ENCODE results near the gene ARL5A. TPM values are rescaled to one million over a fixed set of nuclear protein-coding genes. Genes with fewer than 3 reads are reported as not detected.
"Not testable (repeated sequence)": the region's sequence is repeated elsewhere in the genome, so short reads cannot be mapped to it uniquely, and the experiment has no call there.

ARL5A gene
- total RNA-seq, 2 donors from 2014 or later: 68.9 to 99.9 TPM

DNA sequence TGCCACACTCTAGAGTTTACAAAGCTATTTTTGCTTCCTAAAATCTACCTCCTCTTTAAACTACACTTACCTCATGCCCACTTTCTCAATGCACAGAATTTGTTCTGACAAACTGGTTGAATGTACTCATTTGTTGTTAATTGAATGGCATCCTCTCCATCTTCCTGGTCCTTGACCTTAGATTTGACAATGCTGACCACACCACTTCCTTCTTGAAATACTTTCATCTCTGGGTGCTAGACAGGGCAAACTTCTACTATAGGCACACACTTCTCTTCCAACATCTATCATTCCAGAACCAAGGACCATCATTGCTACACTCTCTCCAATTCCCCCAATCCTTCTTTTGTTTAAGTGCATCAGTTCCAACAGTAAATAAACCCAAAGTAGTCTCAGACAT is 22.3 kb downstream of the ARL5A start:
- DNase-seq (ENCODE audit: low spot score): no peak
- intact Hi-C loops (cut with DNase I): loop anchor here in 1 of 2 donors (10.0 kb wide), 1 partner anchor 111 kb away; no protein-coding TSS in a partner anchor

GRCh38 chr2:151805343-151805742 is 22.9 kb downstream of the ARL5A start:
- no peak for DNase-seq (ENCODE audit: low spot score)
- intact Hi-C loops (cut with DNase I): loop anchor here in 1 of 2 donors (10.0 kb wide), 1 partner anchor 111 kb away; no protein-coding TSS in a partner anchor

GRCh38 chr2:151803811-151804210 is 24.4 kb downstream of the ARL5A start:
- intact Hi-C loops (cut with DNase I): loop anchor here in 1 of 2 donors (10.0 kb wide), 1 partner anchor 109 kb away; no protein-coding TSS in a partner anchor

GRCh38 chr2:151802315-151802714 is 25.9 kb downstream of the ARL5A start:
- no peak for DNase-seq (ENCODE audit: low spot score)
- intact Hi-C loops (cut with DNase I): loop anchor here in 1 of 2 donors (10.0 kb wide), 1 partner anchor 108 kb away; no protein-coding TSS in a partner anchor

More at GRCh38 chr2:151803811-151804210, 24.4 kb downstream of the ARL5A start:
- DNase-seq (ENCODE audit: low spot score): no peak

DNA sequence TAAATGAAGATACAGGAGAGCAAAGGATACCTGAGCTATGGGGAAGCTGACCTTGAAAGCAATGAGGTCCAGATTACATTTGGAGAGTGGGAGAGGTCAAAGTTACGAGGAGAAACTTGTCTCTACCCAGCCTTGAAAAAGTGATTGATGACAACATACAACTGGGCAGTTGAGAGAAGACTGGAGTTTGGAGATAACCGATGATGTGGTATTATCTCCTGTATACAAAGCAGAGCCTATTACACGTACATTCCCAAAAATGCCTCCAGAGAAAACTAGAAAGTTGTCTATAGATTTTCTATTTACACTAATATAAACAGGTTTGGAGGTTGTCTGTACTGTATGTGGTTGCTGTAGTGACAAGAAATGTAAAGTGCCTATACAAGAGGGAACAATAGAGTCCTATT is 28.3 kb downstream of the ARL5A start:
- intact Hi-C loops (cut with DNase I): loop anchor here in 1 of 2 donors (10.0 kb wide), 1 partner anchor 105 kb away; no protein-coding TSS in a partner anchor
- no peak for DNase-seq (ENCODE audit: low spot score)

- intact Hi-C loops (cut with DNase I): no loop called here
- no peak for DNase-seq (ENCODE audit: low spot score)
Measured at GRCh38 chr2:151796774-151797173, 31.4 kb downstream of the ARL5A start.

DNA sequence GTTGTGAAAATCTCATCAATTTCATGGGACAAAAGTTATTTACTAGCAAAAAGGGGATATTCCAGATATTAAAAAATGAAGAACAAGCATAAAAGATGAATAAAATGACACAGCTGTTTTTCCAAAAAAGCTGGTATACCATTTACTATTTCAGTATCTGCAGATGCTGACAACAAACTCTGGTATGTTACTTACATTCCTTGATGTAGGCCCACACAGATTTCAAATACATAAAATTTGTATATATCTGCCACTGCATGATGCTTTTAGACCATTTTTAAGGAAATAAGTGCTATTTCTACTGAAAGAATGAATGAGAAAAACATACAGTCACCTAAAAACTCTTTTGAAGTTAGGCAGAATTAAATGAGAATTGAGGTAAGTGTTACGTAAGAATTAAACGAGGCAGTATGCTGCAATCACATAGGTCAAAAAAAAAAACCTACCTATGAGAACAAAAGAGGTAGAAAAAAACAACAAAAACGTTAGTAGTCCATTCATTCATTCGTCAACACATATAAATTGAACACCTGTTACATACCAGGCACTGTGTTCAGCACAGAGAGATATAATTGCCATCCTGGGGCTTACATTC is 32.5 kb downstream of the ARL5A start:
- no peak for DNase-seq (ENCODE audit: low spot score)
- intact Hi-C loops (cut with DNase I): no loop called here

DNA sequence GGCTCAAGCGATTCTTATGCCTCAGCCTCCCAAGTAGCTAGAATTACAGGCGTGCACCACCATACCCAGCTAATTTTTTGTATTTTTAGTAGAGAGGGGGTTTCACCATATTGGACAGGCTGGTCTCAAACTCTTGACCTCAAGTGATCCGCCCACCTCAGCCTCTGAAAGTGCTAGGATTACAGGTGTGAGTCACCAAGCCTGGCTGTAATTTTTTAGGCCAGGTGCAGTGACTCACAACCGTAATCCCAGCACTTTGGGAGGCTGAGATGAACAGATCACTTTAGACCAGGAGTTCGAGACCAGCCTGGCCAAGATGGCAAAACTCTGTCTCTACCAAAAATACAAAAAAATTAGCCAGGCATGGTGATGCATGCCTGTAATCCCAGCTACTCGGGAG is 33.8 kb downstream of the ARL5A start:
- DNase-seq (ENCODE audit: low spot score); intact Hi-C loops (cut with DNase I): not testable (repeated sequence)

- intact Hi-C loops (cut with DNase I): no loop called here
- no peak for DNase-seq (ENCODE audit: low spot score)
Measured at GRCh38 chr2:151793123-151793522, 35.1 kb downstream of the ARL5A start.

DNA sequence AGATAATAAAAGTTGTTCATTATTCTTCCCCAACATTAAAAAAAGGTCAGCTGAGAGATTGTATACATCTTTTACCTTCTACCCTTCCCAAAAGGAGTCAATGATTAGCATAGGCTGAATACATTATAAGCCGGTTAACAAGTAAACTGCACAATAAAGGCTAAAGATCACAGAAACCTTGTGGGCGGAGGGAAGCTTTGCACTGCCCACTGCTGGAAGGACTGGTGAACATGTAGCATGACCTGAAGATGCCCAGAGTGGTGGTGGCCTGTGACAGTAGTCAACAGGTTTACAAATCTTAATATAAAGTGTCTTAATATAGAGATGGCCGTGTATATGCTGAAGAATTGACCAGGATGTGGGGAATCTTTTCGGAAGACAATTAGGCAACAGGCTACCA is 35.6 kb downstream of the ARL5A start:
- intact Hi-C loops (cut with DNase I): no loop called here

DNA sequence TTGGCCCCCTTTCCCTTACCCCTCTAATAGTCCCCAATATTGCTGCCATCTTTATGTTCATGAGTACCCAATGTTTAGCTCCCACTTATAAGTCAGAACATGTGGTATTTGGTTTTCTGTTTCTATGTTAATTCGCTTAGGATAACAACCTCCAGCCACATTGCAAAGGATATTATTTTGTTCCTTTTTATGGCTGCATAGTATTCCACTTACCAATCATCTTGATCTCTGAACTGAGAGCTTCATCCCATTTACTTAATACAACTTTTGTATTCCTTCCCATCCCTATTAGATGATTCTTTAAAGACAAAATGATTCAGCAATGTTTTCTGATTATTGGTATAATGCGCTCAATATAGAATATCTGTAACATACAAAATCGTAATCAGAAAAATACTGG is 36.7 kb downstream of the ARL5A start:
- DNase-seq (ENCODE audit: low spot score): no peak
- intact Hi-C loops (cut with DNase I): no loop called here

More for the DNA sequence above, 35.6 kb downstream of the ARL5A start:
- DNase-seq (ENCODE audit: low spot score): no peak

DNA sequence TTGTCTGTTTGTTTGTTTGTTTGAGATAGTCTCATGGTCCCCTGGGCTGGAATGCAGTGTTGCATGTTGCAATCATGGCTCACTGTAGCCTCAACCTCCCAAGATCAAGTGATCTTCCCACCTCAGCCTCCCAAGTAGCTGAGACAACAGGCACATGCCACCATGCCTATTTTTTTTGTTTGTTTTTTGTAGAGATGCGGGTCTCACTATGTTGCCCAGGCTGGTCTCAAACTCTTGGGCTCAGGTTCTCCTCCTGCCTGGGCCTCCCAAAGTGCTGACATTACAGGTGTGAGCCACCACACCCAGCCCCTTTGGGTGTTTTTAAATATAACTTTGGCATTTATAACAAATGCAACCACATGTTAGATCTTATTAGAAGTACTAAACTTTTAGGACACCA is 37.5 kb downstream of the ARL5A start:
- intact Hi-C loops (cut with DNase I): no loop called here
- DNase-seq (ENCODE audit: low spot score): no peak

- no peak for DNase-seq (ENCODE audit: low spot score)
- intact Hi-C loops (cut with DNase I): no loop called here
Measured at GRCh38 chr2:151789055-151789834, 39.0 kb downstream of the ARL5A start.

DNA sequence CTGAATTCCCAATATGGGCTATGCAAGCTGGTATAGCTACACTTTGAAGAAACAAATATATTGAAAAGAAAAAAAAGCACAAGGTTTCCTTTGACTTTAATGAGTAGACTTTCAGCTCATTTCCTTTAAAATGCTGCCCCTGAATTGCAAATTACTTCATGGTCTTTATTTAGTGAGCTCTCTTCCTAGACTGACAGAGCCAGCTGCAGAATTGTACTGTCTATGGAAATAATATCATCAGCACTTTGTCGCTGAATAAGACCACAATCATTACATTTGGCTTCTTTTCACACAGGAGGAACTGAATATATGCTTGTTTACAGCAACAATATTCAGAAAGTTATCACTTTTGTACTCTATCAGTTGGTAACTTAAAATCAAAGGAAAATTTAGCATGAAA is 41.7 kb downstream of the ARL5A start:
- no peak for DNase-seq (ENCODE audit: low spot score)
- intact Hi-C loops (cut with DNase I): no loop called here

GRCh38 chr2:151786077-151786476 is 42.1 kb downstream of the ARL5A start:
- no peak for DNase-seq (ENCODE audit: low spot score)
- intact Hi-C loops (cut with DNase I): no loop called here

GRCh38 chr2:151783133-151783520 is 45.1 kb downstream of the ARL5A start:
- intact Hi-C loops (cut with DNase I): no loop called here
- DNase-seq (ENCODE audit: low spot score): no peak

- intact Hi-C loops (cut with DNase I): no loop called here
- DNase-seq (ENCODE audit: low spot score): no peak
Measured at GRCh38 chr2:151782378-151783132, 45.7 kb downstream of the ARL5A start.

- intact Hi-C loops (cut with DNase I): no loop called here
- no peak for DNase-seq (ENCODE audit: low spot score)
Measured at GRCh38 chr2:151781642-151782041, 46.6 kb downstream of the ARL5A start.

- intact Hi-C loops (cut with DNase I): no loop called here
- DNase-seq (ENCODE audit: low spot score): no peak
Measured at GRCh38 chr2:151780938-151781337, 47.3 kb downstream of the ARL5A start.

GRCh38 chr2:151777935-151778334 is 50.3 kb downstream of the ARL5A start:
- DNase-seq (ENCODE audit: low spot score): no peak
- intact Hi-C loops (cut with DNase I): no loop called here

Data from posterior vena cava (tissue), 2 donors.